ENCODE results near the gene CORO1A. TPM values are rescaled to one million over a fixed set of nuclear protein-coding genes. Genes with fewer than 3 reads are reported as not detected.
A peak's percentile ranks its signal among the peaks of the same experiment; 100 is the strongest.
"Not testable (repeated sequence)": the region's sequence is repeated elsewhere in the genome, so short reads cannot be mapped to it uniquely, and the experiment has no call there.

Gene CORO1A
- total RNA-seq, 1 donor from 2014 or later: 22.9 TPM

GRCh38 chr16:30170145-30170544, 13.3 kb upstream of the CORO1A start:
- not testable (repeated sequence) for DNase-seq (ENCODE audit: low spot score)

- DNase-seq (ENCODE audit: low spot score): no peak
These were observed 10.3 kb upstream of the CORO1A start for GRCh38 chr16:30173054-30173453.

- DNase-seq (ENCODE audit: low spot score): not testable (repeated sequence)
These were observed 6.5 kb upstream of the CORO1A start for GRCh38 chr16:30176876-30177275.

GRCh38 chr16:30179195-30179594, 4.2 kb upstream of the CORO1A start:
- no peak for DNase-seq (ENCODE audit: low spot score)

- no peak for DNase-seq (ENCODE audit: low spot score)
These were observed 3.5 kb upstream of the CORO1A start for GRCh38 chr16:30179931-30180330.

- no peak for DNase-seq (ENCODE audit: low spot score)
These were observed 2.7 kb upstream of the CORO1A start for GRCh38 chr16:30180741-30181140.

GRCh38 chr16:30184096-30184890, 891 bp downstream of the CORO1A start:
- no peak for DNase-seq (ENCODE audit: low spot score)

GRCh38 chr16:30184891-30185682, 1.7 kb downstream of the CORO1A start:
- DNase-seq (ENCODE audit: low spot score): no peak

GRCh38 chr16:30185683-30186421, 2.5 kb downstream of the CORO1A start:
- peak; percentile 29 for DNase-seq (ENCODE audit: low spot score)

GRCh38 chr16:30186444-30186781, 3.0 kb downstream of the CORO1A start:
- no peak for DNase-seq (ENCODE audit: low spot score)

GRCh38 chr16:30186782-30187555, 3.6 kb downstream of the CORO1A start:
- DNase-seq (ENCODE audit: low spot score): no peak

GRCh38 chr16:30187556-30187865, 4.1 kb downstream of the CORO1A start:
- no peak for DNase-seq (ENCODE audit: low spot score)

GRCh38 chr16:30187971-30188561, 4.7 kb downstream of the CORO1A start:
- no peak for DNase-seq (ENCODE audit: low spot score)

GRCh38 chr16:30191158-30191557, 7.8 kb downstream of the CORO1A start:
- not testable (repeated sequence) for DNase-seq (ENCODE audit: low spot score)

- DNase-seq (ENCODE audit: low spot score): not testable (repeated sequence)
These were observed 9.7 kb downstream of the CORO1A start for GRCh38 chr16:30193098-30193497.

GRCh38 chr16:30193615-30194014, 10.2 kb downstream of the CORO1A start, which contains the start of the genes BOLA2B and SLX1A:
Gene BOLA2B, minus strand, starts transcription at chr16:30193666. Its CDS starts 71 bp downstream, at chr16:30193595.
Gene SLX1A, plus strand, starts transcription at chr16:30193875. Its CDS starts 210 bp downstream, at chr16:30194085.
- DNase-seq (ENCODE audit: low spot score): not testable (repeated sequence)

GRCh38 chr16:30194172-30194925, 10.9 kb downstream of the CORO1A start:
- DNase-seq (ENCODE audit: low spot score): not testable (repeated sequence)

- not testable (repeated sequence) for DNase-seq (ENCODE audit: low spot score)
These were observed 13.6 kb downstream of the CORO1A start for GRCh38 chr16:30197001-30197400.

GRCh38 chr16:30199049-30199448, 15.6 kb downstream of the CORO1A start, which contains the start of gene SULT1A3:
Gene SULT1A3, plus strand, starts transcription at chr16:30199255. Its CDS starts 1,474 bp downstream, at chr16:30200729.
- DNase-seq (ENCODE audit: low spot score): not testable (repeated sequence)

All from umbilical cord (tissue), 2 donors.